Measurements from ENCODE around the gene BICDL2. TPM values are rescaled to one million over a fixed set of nuclear protein-coding genes. Genes with fewer than 3 reads are reported as not detected.

Gene BICDL2
- total and polyA plus RNA-seq, 2 of the 8 experiments (the other 6 are each of a cell fraction or from before 2014, with no cell fraction given), result 7.3 to 15.9 TPM

GRCh38 chr16:3027983-3028715, 8.6 kb downstream of the BICDL2 start:
- H3K4me2 ChIP-seq (ENCODE audit: insufficient read depth in 1 of 2, low read depth in 2 of 2, low read length in 2 of 2), result peak overlapping the region; percentile 6 to 70; a peak in 3 of 4 replicates
- DNase-seq (ENCODE audit: low read depth in 1 of 2, low spot score in 2 of 2), result peak; percentile 85 to 98
- FAIRE-seq, result no peak
- peak overlapping the region in 1 of 4 experiments; percentile 40; a peak in 3 of 8 replicates for H3K4me3 ChIP-seq (ENCODE audit: extremely low read depth in 1 of 4, insufficient read depth in 2 of 4, low read depth in 3 of 4, low read length in 4 of 4)
- no peak overlapping the region for H4K8ac ChIP-seq (ENCODE audit: extremely low read depth, insufficient read depth, low read length)
- 12% methylated on average over 43 of the region's 58 CpGs; no CpG with 5 or more reads in 1 of the 2 experiments for WGBS, 2 experiments (ENCODE audit: extremely low coverage in 1 of 2, insufficient coverage in 1 of 2, insufficient read length in 1 of 2, insufficient replicate concordance in 2 of 2, low coverage in 1 of 2, low lambda C conversion rate in 2 of 2, missing lambda C conversion rate in 1 of 2)
- no peak overlapping the region for H3K9ac ChIP-seq (replicated peaks in 1 of 4; ENCODE audit: extremely low read depth in 1 of 4, low read depth in 3 of 4, low read length in 3 of 4)
- H3K79me2 ChIP-seq (ENCODE audit: control insufficient read depth in 1 of 2, insufficient read depth in 2 of 2, low read length in 2 of 2), result no peaks in the 10 kb centered on the region
- no peak overlapping the region for H2BK12ac ChIP-seq (ENCODE audit: low read depth, low read length)
- H3K14ac ChIP-seq (ENCODE audit: insufficient read length), result no peak overlapping the region
- H3K9me3 ChIP-seq (ENCODE audit: insufficient read depth in 2 of 2, low read depth in 1 of 2, low read length in 1 of 2), result no peaks in the 10 kb centered on the region
- POLR2A ChIA-PET (ENCODE audit: partially characterized antibody), result interaction anchor here (1.0 to 35.7 kb wide), 14 partner anchors 1 to 106 kb away, joined by 3 to 1808 read pairs (median 8); partner anchors contain the start of genes BICDL2, CLDN6, CLDN9 and HCFC1R1
- no peaks in the 10 kb centered on the region for H3K27me3 ChIP-seq (replicated peaks in 1 of 4; ENCODE audit: control insufficient read depth in 3 of 4, extremely low read depth in 1 of 4, insufficient read depth in 3 of 4, low read length in 3 of 4)
- peaks cover 5% of the 10 kb centered on the region; the same call in 1 of the 2 replicates for H3K23me2 ChIP-seq (ENCODE audit: low read depth, low read length)
- no peak overlapping the region for H4K91ac ChIP-seq (replicated peaks; ENCODE audit: insufficient read length, low read length)
- H2AK5ac ChIP-seq (ENCODE audit: low read depth, low read length), result no peak overlapping the region
- peaks cover 8 to 30% of the 10 kb centered on the region in 2 experiments for H4K20me1 ChIP-seq (replicated peaks in 1 of 2; ENCODE audit: control insufficient read depth in 1 of 2, insufficient read depth in 2 of 2, low read length in 2 of 2)
- H2BK15ac ChIP-seq (ENCODE audit: low read length), result no peak overlapping the region
- no peak overlapping the region for H4K5ac ChIP-seq (ENCODE audit: insufficient read length, low read depth, low read length)
- CTCF ChIA-PET (ENCODE audit: partially characterized antibody), result interaction anchor here (0.6 to 23.8 kb wide), 27 partner anchors 9 to 130 kb away, joined by 3 to 639 read pairs (median 3); partner anchors contain the start of genes CLDN6, CLDN9, HCFC1R1 and THOC6
- no peak overlapping the region for H3K4ac ChIP-seq (replicated peaks; ENCODE audit: insufficient read length, low read depth, low read length)
- H3K23ac ChIP-seq (ENCODE audit: insufficient read length), result no peak overlapping the region
- H3K56ac ChIP-seq (replicated peaks; ENCODE audit: insufficient read length, low read depth, low read length), result no peak overlapping the region
- H3K36me3 ChIP-seq (ENCODE audit: control insufficient read depth in 2 of 4, insufficient read depth in 4 of 4, low read length in 3 of 4), result peaks cover 0 to 21% (median 9%) of the 10 kb centered on the region in 4 experiments; a peak in 7 of 8 replicates
- H3K18ac ChIP-seq (ENCODE audit: extremely low read depth, low read length), result no peak overlapping the region
- no peak overlapping the region for H2AFZ ChIP-seq (ENCODE audit: low read length)
- H2BK5ac ChIP-seq (ENCODE audit: low read depth, low read length), result no peak overlapping the region
- no peak overlapping the region for H3K27ac ChIP-seq (ENCODE audit: low read depth, low read length)
- no peaks in the 10 kb centered on the region for H3K79me1 ChIP-seq (ENCODE audit: low read depth, low read length)
- no peak overlapping the region for H2BK120ac ChIP-seq (replicated peaks; ENCODE audit: low read depth, low read length)
- H3K4me1 ChIP-seq (replicated peaks in 1 of 4; ENCODE audit: control insufficient read depth in 3 of 4, insufficient read depth in 4 of 4, low read length in 3 of 4), result peaks cover 0 to 12% (median 9%) of the 10 kb centered on the region in 4 experiments; a peak in 6 of 7 replicates
- no peak overlapping the region for H2BK20ac ChIP-seq (ENCODE audit: low read length)
- peak; percentile 52; the same call in 1 of the 2 replicates for TF ChIP-seq CREB1 (IDR thresholded peaks at IDR 0.05)
- TF ChIP-seq SRF (IDR thresholded peaks at IDR 0.05; ENCODE audit: low read depth, low read length), result no peak
- no peak for TF ChIP-seq KDM5A (IDR thresholded peaks at IDR 0.05; ENCODE audit: low read length)
- TF ChIP-seq GABPA (IDR thresholded peaks at IDR 0.05; ENCODE audit: borderline replicate concordance, insufficient read depth, low read length), result no peak
- no peak for TF ChIP-seq CEBPB (IDR thresholded peaks at IDR 0.05; ENCODE audit: low read depth, low read length)
- TF ChIP-seq CTCF (IDR thresholded peaks at IDR 0.05; ENCODE audit: control extremely low read depth in 1 of 3, insufficient read depth in 1 of 3, low read depth in 1 of 3, low read length in 3 of 3), result peak; percentile 85 to 95 (median 94)
- TF ChIP-seq TBP (IDR thresholded peaks at IDR 0.05; ENCODE audit: low read depth, low read length), result peak; percentile 87
- TF ChIP-seq MAX (IDR thresholded peaks at IDR 0.05), result peak; percentile 80
- no peak for TF ChIP-seq BACH1 (IDR thresholded peaks at IDR 0.05; ENCODE audit: low read length)
- no peak for TF ChIP-seq TEAD4 (IDR thresholded peaks at IDR 0.05; ENCODE audit: low read depth, low read length)

Measured in H1 (cell line).